Measurements from ENCODE around the gene CEP72. TPM values are rescaled to one million over a fixed set of nuclear protein-coding genes. Genes with fewer than 3 reads are reported as not detected.
A peak's percentile ranks its signal among the peaks of the same experiment; 100 is the strongest.

Gene CEP72
- total RNA-seq, 1 experiment from 2014 or later, result 5.7 TPM

DNA sequence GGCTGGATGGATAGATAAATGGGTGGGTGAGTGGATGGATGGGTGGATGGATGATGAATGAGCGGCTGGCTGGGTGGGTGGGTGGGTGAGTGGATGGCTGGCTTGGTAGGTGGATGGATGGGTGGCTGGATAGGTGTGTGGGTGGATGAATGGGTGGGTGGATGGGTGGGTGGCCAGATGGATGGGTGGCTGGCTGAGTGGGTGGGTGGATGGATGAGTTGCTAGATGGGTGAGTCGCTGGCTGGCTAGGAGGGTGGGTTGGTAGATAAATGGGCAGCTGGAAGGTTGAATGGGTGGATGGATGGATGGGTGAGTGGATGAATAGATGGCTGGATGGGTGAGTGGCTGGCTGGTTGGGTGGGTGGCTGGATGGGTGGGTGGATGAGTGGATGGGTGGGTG lies 27.9 kb upstream of the CEP72 start:
- Histone ChIP-seq H3K4me1 (replicated peaks) (no peaks in the 10 kb centered on the region), H3K27ac (no peak overlapping the region), H3K36me3 (no peaks in the 10 kb centered on the region), H3K27me3 (replicated peaks) (peaks cover 25% of the 10 kb centered on the region), H3K4me3 (no peak overlapping the region), H3K9me3 (replicated peaks) (no peaks in the 10 kb centered on the region)
- peak in 1 of 2 experiments; percentile 23 for DNase-seq (ENCODE audit: low read depth in 1 of 2, low spot score in 2 of 2)

DNA sequence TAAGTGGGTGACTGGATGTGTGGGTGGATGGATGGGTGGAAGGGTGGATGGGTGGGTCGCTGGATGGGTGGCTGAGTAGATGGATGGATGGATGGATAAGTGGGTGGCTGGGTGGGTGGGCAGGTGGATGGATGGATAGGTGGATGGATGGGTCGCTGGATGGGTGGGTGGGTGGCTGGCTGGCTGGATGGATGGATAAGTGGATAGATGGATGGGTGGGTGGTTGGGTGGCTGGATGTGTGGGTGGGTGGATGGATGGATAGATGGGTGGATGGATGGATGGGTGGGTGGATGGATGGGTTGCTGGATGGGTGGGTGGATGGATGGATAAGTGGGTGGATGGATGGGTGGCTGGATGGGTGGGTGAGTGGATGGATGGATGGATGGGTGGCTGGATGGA lies 27.3 kb upstream of the CEP72 start:
- H3K27me3 ChIP-seq (replicated peaks), result peaks cover 26% of the 10 kb centered on the region
- DNase-seq (ENCODE audit: low read depth in 1 of 2, low spot score in 2 of 2), result peak in 1 of 2 experiments; percentile 39
- no peak overlapping the region for H3K4me3 ChIP-seq
- H3K9me3 ChIP-seq (replicated peaks), result no peaks in the 10 kb centered on the region
- no peaks in the 10 kb centered on the region for H3K36me3 ChIP-seq
- H3K4me1 ChIP-seq (replicated peaks), result no peaks in the 10 kb centered on the region
- no peak overlapping the region for H3K27ac ChIP-seq

GRCh38 chr5:585556-585955 lies 26.6 kb upstream of the CEP72 start:
- no peak overlapping the region for H3K27ac ChIP-seq
- no peak overlapping the region for H3K4me3 ChIP-seq
- H3K36me3 ChIP-seq, result no peaks in the 10 kb centered on the region
- no peaks in the 10 kb centered on the region for H3K9me3 ChIP-seq (replicated peaks)
- no peaks in the 10 kb centered on the region for H3K4me1 ChIP-seq (replicated peaks)
- DNase-seq (ENCODE audit: low read depth in 1 of 2, low spot score in 2 of 2), result peak in 1 of 2 experiments; percentile 29
- peaks cover 30% of the 10 kb centered on the region for H3K27me3 ChIP-seq (replicated peaks)

DNA sequence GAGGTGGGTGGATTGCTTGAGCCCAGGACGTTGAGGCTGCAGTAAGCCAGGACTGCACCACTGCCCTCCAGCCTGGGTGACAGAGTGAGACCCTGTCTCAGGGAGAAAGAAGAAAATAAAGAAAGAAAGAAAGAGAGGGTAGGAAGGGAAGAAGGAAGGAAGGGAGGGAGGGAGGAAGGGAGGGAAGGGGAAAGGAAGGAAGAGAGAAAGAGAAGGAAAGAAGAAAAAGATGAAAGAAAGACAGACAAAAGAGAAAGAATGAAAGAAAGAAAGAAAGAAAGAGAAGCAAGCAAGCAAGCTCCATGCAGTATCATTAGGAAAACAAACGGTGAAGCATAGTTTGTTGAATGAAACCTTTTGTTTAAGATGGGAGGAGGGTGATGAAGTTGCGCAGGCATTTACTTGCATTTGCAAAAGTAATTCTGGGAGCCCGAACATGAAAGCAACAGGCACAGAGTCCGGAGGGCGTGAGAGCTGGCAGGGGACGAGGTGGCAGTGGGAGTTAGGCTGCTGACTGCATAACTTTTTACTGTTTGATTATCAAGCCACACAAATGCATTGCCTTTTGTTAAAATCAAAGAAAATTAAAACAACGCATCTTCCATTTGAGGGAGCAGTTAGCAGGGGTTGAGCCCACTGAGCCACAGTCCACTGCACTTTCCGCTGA lies 26.0 kb upstream of the CEP72 start:
- peak in 1 of 2 experiments; percentile 17 for DNase-seq (ENCODE audit: low read depth in 1 of 2, low spot score in 2 of 2)
- Histone ChIP-seq H3K4me3 (no peak overlapping the region), H3K27ac (no peak overlapping the region), H3K9me3 (replicated peaks) (no peaks in the 10 kb centered on the region), H3K4me1 (replicated peaks) (no peaks in the 10 kb centered on the region), H3K27me3 (replicated peaks) (peaks cover 32% of the 10 kb centered on the region), H3K36me3 (no peaks in the 10 kb centered on the region)

- no peak overlapping the region for H3K4me3 ChIP-seq
- peaks cover 32% of the 10 kb centered on the region for H3K27me3 ChIP-seq (replicated peaks)
- no peak overlapping the region for H3K27ac ChIP-seq
- H3K9me3 ChIP-seq (replicated peaks), result no peaks in the 10 kb centered on the region; the same call in 1 of the 2 replicates
- DNase-seq (ENCODE audit: low read depth in 1 of 2, low spot score in 2 of 2), result peak in 1 of 2 experiments; percentile 44
- H3K4me1 ChIP-seq (replicated peaks), result no peaks in the 10 kb centered on the region
- H3K36me3 ChIP-seq, result no peaks in the 10 kb centered on the region
Measured at GRCh38 chr5:586751-587285, 25.3 kb upstream of the CEP72 start.

DNA sequence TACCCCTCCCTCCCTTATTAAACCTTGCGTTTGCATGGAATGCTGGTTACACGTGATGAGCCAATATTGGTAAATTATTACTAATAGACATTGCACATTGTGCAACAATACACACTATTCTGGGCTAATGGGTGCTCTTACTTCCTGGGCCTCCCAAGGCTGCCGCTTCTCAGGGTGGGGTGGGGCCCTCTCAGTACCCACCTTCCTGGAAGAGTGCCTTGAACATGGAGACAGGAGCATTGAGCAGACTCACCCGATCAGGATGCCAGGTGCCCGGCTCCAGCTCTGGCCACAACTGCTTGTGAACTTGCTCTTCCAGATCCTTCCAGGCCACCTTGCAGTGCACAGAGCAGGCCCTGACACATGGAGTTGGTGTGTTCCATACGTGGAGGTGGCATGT lies 24.7 kb upstream of the CEP72 start:
- H3K27me3 ChIP-seq (replicated peaks), result peaks cover 32% of the 10 kb centered on the region
- DNase-seq (ENCODE audit: low read depth in 1 of 2, low spot score in 2 of 2), result peak in 1 of 2 experiments; percentile 27
- H3K27ac ChIP-seq, result no peak overlapping the region
- no peaks in the 10 kb centered on the region for H3K36me3 ChIP-seq
- no peaks in the 10 kb centered on the region; the same call in 1 of the 2 replicates for H3K9me3 ChIP-seq (replicated peaks)
- no peak overlapping the region for H3K4me3 ChIP-seq
- no peaks in the 10 kb centered on the region for H3K4me1 ChIP-seq (replicated peaks)

DNA sequence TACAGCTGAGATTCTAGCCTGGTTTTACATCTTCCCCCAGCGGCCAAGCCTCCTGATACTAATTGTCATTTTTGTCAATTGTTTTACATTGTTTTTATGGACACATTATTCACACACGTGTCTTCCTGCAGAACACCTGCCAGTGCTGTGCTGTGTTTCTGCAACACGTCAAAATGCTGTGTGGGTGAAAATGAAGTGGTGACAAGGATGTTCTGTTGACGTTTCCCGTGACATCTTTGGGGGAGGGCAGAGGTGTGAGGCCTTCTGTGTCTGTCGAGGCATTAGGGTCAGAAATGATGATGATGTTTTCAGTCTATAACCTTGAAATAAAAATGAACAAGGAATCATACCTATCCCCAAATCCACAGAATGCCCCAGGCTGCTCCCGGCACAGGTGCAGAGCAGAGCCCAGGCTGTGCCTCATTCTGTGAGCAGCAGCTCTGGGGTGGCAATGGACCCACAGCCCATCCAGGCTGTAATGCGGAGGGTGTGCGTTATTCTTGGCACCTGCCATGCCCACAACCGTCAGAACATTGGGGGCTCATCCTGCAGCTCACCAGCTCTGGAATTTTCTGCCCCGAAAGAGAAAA lies 23.6 kb upstream of the CEP72 start:
- H3K9me3 ChIP-seq (replicated peaks), result peaks cover 2% of the 10 kb centered on the region; the same call in 1 of the 2 replicates
- no peak overlapping the region for H3K4me3 ChIP-seq
- H3K27ac ChIP-seq, result no peak overlapping the region
- H3K4me1 ChIP-seq (replicated peaks), result no peaks in the 10 kb centered on the region
- peak in 1 of 2 experiments; percentile 5 for DNase-seq (ENCODE audit: low read depth in 1 of 2, low spot score in 2 of 2)
- no peaks in the 10 kb centered on the region for H3K36me3 ChIP-seq
- peaks cover 39% of the 10 kb centered on the region for H3K27me3 ChIP-seq (replicated peaks)

GRCh38 chr5:589173-589572 lies 23.0 kb upstream of the CEP72 start:
- DNase-seq (ENCODE audit: low read depth in 1 of 2, low spot score in 2 of 2), result peak in 1 of 2 experiments; percentile 4
- no peaks in the 10 kb centered on the region for H3K36me3 ChIP-seq
- H3K4me3 ChIP-seq, result no peak overlapping the region
- H3K4me1 ChIP-seq (replicated peaks), result no peaks in the 10 kb centered on the region
- H3K9me3 ChIP-seq (replicated peaks), result peaks cover 2% of the 10 kb centered on the region; the same call in 1 of the 2 replicates
- H3K27ac ChIP-seq, result no peak overlapping the region
- peaks cover 44% of the 10 kb centered on the region for H3K27me3 ChIP-seq (replicated peaks)

GRCh38 chr5:589588-589987 lies 22.6 kb upstream of the CEP72 start:
- DNase-seq (ENCODE audit: low read depth in 1 of 2, low spot score in 2 of 2), result peak in 1 of 2 experiments; percentile 33
- Histone ChIP-seq H3K27me3 (replicated peaks) (peaks cover 44% of the 10 kb centered on the region), H3K4me3 (no peak overlapping the region), H3K9me3 (replicated peaks) (peaks cover 2% of the 10 kb centered on the region; the same call in 1 of the 2 replicates), H3K36me3 (no peaks in the 10 kb centered on the region), H3K4me1 (replicated peaks) (no peaks in the 10 kb centered on the region), H3K27ac (no peak overlapping the region)

- Histone ChIP-seq H3K9me3 (replicated peaks) (peaks cover 2% of the 10 kb centered on the region; the same call in 1 of the 2 replicates), H3K36me3 (no peaks in the 10 kb centered on the region), H3K27ac (no peak overlapping the region), H3K4me3 (no peak overlapping the region), H3K27me3 (replicated peaks) (peaks cover 46% of the 10 kb centered on the region), H3K4me1 (replicated peaks) (no peaks in the 10 kb centered on the region)
- DNase-seq (ENCODE audit: low read depth in 1 of 2, low spot score in 2 of 2), result no peak
Measured at GRCh38 chr5:590346-590745, 21.8 kb upstream of the CEP72 start.

- Histone ChIP-seq H3K4me3 (no peak overlapping the region), H3K27me3 (replicated peaks) (peaks cover 52% of the 10 kb centered on the region), H3K9me3 (replicated peaks) (peaks cover 2% of the 10 kb centered on the region; the same call in 1 of the 2 replicates), H3K27ac (no peak overlapping the region), H3K4me1 (replicated peaks) (no peaks in the 10 kb centered on the region), H3K36me3 (no peaks in the 10 kb centered on the region)
- DNase-seq (ENCODE audit: low read depth in 1 of 2, low spot score in 2 of 2), result peak in 1 of 2 experiments; percentile 33
Measured at GRCh38 chr5:591746-592145, 20.4 kb upstream of the CEP72 start.

- no peak overlapping the region for H3K27ac ChIP-seq
- peaks cover 53% of the 10 kb centered on the region for H3K27me3 ChIP-seq (replicated peaks)
- no peaks in the 10 kb centered on the region for H3K4me1 ChIP-seq (replicated peaks)
- peaks cover 2% of the 10 kb centered on the region; the same call in 1 of the 2 replicates for H3K9me3 ChIP-seq (replicated peaks)
- H3K36me3 ChIP-seq, result no peaks in the 10 kb centered on the region
- no peak overlapping the region for H3K4me3 ChIP-seq
- DNase-seq (ENCODE audit: low read depth in 1 of 2, low spot score in 2 of 2), result peak in 1 of 2 experiments; percentile 24
Measured at GRCh38 chr5:592158-592557, 20.0 kb upstream of the CEP72 start.

GRCh38 chr5:593511-593910 lies 18.6 kb upstream of the CEP72 start:
- H3K9me3 ChIP-seq (replicated peaks), result peaks cover 2% of the 10 kb centered on the region; the same call in 1 of the 2 replicates
- no peak overlapping the region for H3K4me3 ChIP-seq
- H3K36me3 ChIP-seq, result no peaks in the 10 kb centered on the region
- DNase-seq (ENCODE audit: low read depth in 1 of 2, low spot score in 2 of 2), result peak in 1 of 2 experiments; percentile 31
- H3K4me1 ChIP-seq (replicated peaks), result no peaks in the 10 kb centered on the region
- peaks cover 65% of the 10 kb centered on the region for H3K27me3 ChIP-seq (replicated peaks)
- H3K27ac ChIP-seq, result no peak overlapping the region
